Activated naive CD8-positive, alpha-beta T cell treated with anti-CD3 and anti-CD28 coated beads for 36 hours (primary cell): ENCODE results near the gene TMEM108. TPM values are rescaled to one million over a fixed set of nuclear protein-coding genes. Genes with fewer than 3 reads are reported as not detected.

ENCODE experiments used
- DNase-seq: peaks from one replicate; pipeline ENCODE4 v3.0.0; 2021
- H3K27ac Mint-ChIP-seq: one replicate; pipeline ENCODE4 v1.8.0; 2022; ENCODE audit warnings: mild to moderate bottlenecking, moderate library complexity, mixed read lengths
- H3K27me3 Mint-ChIP-seq: one replicate; pipeline ENCODE4 v1.8.0; 2022; ENCODE audit warnings: mild to moderate bottlenecking, mixed read lengths
- H3K36me3 Mint-ChIP-seq: one replicate; pipeline ENCODE4 v1.8.0; 2021; ENCODE audit warnings: mild to moderate bottlenecking, mixed read lengths
- H3K4me1 Mint-ChIP-seq: one replicate; pipeline ENCODE4 v1.8.0; 2021; ENCODE audit warnings: mixed read lengths
- H3K4me3 Mint-ChIP-seq: one replicate; pipeline ENCODE4 v1.8.0; 2022; ENCODE audit warnings: mild to moderate bottlenecking, moderate library complexity, mixed read lengths
- H3K9me3 Mint-ChIP-seq: one replicate; pipeline ENCODE4 v1.8.0; 2022; ENCODE audit warnings: mixed read lengths
- total RNA-seq, 2 experiments: library from RNA; stranded (reverse); gene quantifications; one replicate each; pipeline ENCODE4 v1.2.3, GENCODE V29; 2021

TMEM108 gene
- total RNA-seq, 2 experiments from 2014 or later: not detected

- H3K4me1 Mint-ChIP-seq: no peaks in the 10 kb centered on the region
- no peak overlapping the region for H3K27ac Mint-ChIP-seq
- no peak overlapping the region for H3K4me3 Mint-ChIP-seq
- H3K27me3 Mint-ChIP-seq: peaks cover 12% of the 10 kb centered on the region
- DNase-seq: no peak
- no peaks in the 10 kb centered on the region for H3K9me3 Mint-ChIP-seq
- no peaks in the 10 kb centered on the region for H3K36me3 Mint-ChIP-seq
Observed at GRCh38 chr3:133238015-133238414, 199.8 kb downstream of the TMEM108 start.

GRCh38 chr3:133246119-133246518 is 207.9 kb downstream of the TMEM108 start:
- no peaks in the 10 kb centered on the region for H3K36me3 Mint-ChIP-seq
- H3K27me3 Mint-ChIP-seq: peaks cover 3% of the 10 kb centered on the region
- H3K9me3 Mint-ChIP-seq: no peaks in the 10 kb centered on the region
- no peaks in the 10 kb centered on the region for H3K4me1 Mint-ChIP-seq
- DNase-seq: no peak
- H3K4me3 Mint-ChIP-seq: no peak overlapping the region
- no peak overlapping the region for H3K27ac Mint-ChIP-seq

GRCh38 chr3:133246773-133247172 is 208.6 kb downstream of the TMEM108 start:
- Mint-ChIP-seq H3K27me3 (no peaks in the 10 kb centered on the region), H3K4me1 (no peaks in the 10 kb centered on the region), H3K36me3 (no peaks in the 10 kb centered on the region), H3K27ac (no peak overlapping the region), H3K9me3 (no peaks in the 10 kb centered on the region), H3K4me3 (no peak overlapping the region)
- DNase-seq: no peak

- Mint-ChIP-seq H3K36me3 (no peaks in the 10 kb centered on the region), H3K4me3 (no peak overlapping the region), H3K9me3 (no peaks in the 10 kb centered on the region), H3K27me3 (no peaks in the 10 kb centered on the region), H3K27ac (no peak overlapping the region), H3K4me1 (no peaks in the 10 kb centered on the region)
- DNase-seq: no peak
Observed at GRCh38 chr3:133248389-133248788, 210.2 kb downstream of the TMEM108 start.

GRCh38 chr3:133249490-133249889 is 211.3 kb downstream of the TMEM108 start:
- H3K9me3 Mint-ChIP-seq: no peaks in the 10 kb centered on the region

GRCh38 chr3:133254151-133254550 is 216.0 kb downstream of the TMEM108 start:
- Mint-ChIP-seq H3K27me3 (peaks cover 7% of the 10 kb centered on the region), H3K27ac (no peak overlapping the region), H3K36me3 (no peaks in the 10 kb centered on the region), H3K4me3 (no peak overlapping the region), H3K4me1 (peaks cover 5% of the 10 kb centered on the region), H3K9me3 (no peaks in the 10 kb centered on the region)
- DNase-seq: no peak

More at GRCh38 chr3:133249490-133249889, 211.3 kb downstream of the TMEM108 start:
- Mint-ChIP-seq H3K36me3 (no peaks in the 10 kb centered on the region), H3K4me1 (no peaks in the 10 kb centered on the region), H3K27ac (no peak overlapping the region), H3K4me3 (no peak overlapping the region), H3K27me3 (no peaks in the 10 kb centered on the region)
- DNase-seq: no peak

- Mint-ChIP-seq H3K27me3 (peaks cover 7% of the 10 kb centered on the region), H3K4me1 (peaks cover 5% of the 10 kb centered on the region), H3K4me3 (no peak overlapping the region), H3K27ac (no peak overlapping the region), H3K9me3 (no peaks in the 10 kb centered on the region), H3K36me3 (no peaks in the 10 kb centered on the region)
- no peak for DNase-seq
Observed at GRCh38 chr3:133254716-133255115, 216.5 kb downstream of the TMEM108 start.

GRCh38 chr3:133256787-133257483 is 218.7 kb downstream of the TMEM108 start:
- H3K27ac Mint-ChIP-seq: no peak overlapping the region
- DNase-seq: no peak
- H3K4me3 Mint-ChIP-seq: no peak overlapping the region
- H3K9me3 Mint-ChIP-seq: no peaks in the 10 kb centered on the region
- peaks cover 7% of the 10 kb centered on the region for H3K27me3 Mint-ChIP-seq
- peaks cover 5% of the 10 kb centered on the region for H3K4me1 Mint-ChIP-seq
- H3K36me3 Mint-ChIP-seq: no peaks in the 10 kb centered on the region

- no peaks in the 10 kb centered on the region for H3K36me3 Mint-ChIP-seq
- no peak overlapping the region for H3K4me3 Mint-ChIP-seq
- peaks cover 5% of the 10 kb centered on the region for H3K4me1 Mint-ChIP-seq
- DNase-seq: no peak
- no peaks in the 10 kb centered on the region for H3K9me3 Mint-ChIP-seq
- no peak overlapping the region for H3K27ac Mint-ChIP-seq
- peaks cover 8% of the 10 kb centered on the region for H3K27me3 Mint-ChIP-seq
Observed at GRCh38 chr3:133258358-133258757, 220.2 kb downstream of the TMEM108 start.

- Mint-ChIP-seq H3K27ac (no peak overlapping the region), H3K27me3 (peaks cover 13% of the 10 kb centered on the region), H3K36me3 (no peaks in the 10 kb centered on the region), H3K4me1 (peaks cover 5% of the 10 kb centered on the region), H3K4me3 (no peak overlapping the region), H3K9me3 (no peaks in the 10 kb centered on the region)
- DNase-seq: no peak
Observed at GRCh38 chr3:133259767-133260166, 221.6 kb downstream of the TMEM108 start.

- no peak overlapping the region for H3K27ac Mint-ChIP-seq
- no peak overlapping the region for H3K4me3 Mint-ChIP-seq
- peaks cover 11% of the 10 kb centered on the region for H3K27me3 Mint-ChIP-seq
- no peaks in the 10 kb centered on the region for H3K36me3 Mint-ChIP-seq
- H3K9me3 Mint-ChIP-seq: no peaks in the 10 kb centered on the region
- no peaks in the 10 kb centered on the region for H3K4me1 Mint-ChIP-seq
- no peak for DNase-seq
Observed at GRCh38 chr3:133262333-133262732, 224.1 kb downstream of the TMEM108 start.

GRCh38 chr3:133264920-133265319 is 226.7 kb downstream of the TMEM108 start:
- no peaks in the 10 kb centered on the region for H3K9me3 Mint-ChIP-seq
- no peaks in the 10 kb centered on the region for H3K4me1 Mint-ChIP-seq
- H3K4me3 Mint-ChIP-seq: no peak overlapping the region
- H3K27me3 Mint-ChIP-seq: peaks cover 11% of the 10 kb centered on the region
- H3K36me3 Mint-ChIP-seq: no peaks in the 10 kb centered on the region
- H3K27ac Mint-ChIP-seq: no peak overlapping the region
- DNase-seq: no peak

GRCh38 chr3:133268726-133269134 is 230.5 kb downstream of the TMEM108 start:
- DNase-seq: no peak
- H3K4me1 Mint-ChIP-seq: no peaks in the 10 kb centered on the region
- H3K36me3 Mint-ChIP-seq: no peaks in the 10 kb centered on the region
- no peak overlapping the region for H3K27ac Mint-ChIP-seq
- H3K9me3 Mint-ChIP-seq: no peaks in the 10 kb centered on the region
- H3K4me3 Mint-ChIP-seq: no peak overlapping the region
- peaks cover 15% of the 10 kb centered on the region for H3K27me3 Mint-ChIP-seq

- Mint-ChIP-seq H3K36me3 (no peaks in the 10 kb centered on the region), H3K4me3 (no peak overlapping the region), H3K4me1 (no peaks in the 10 kb centered on the region), H3K27ac (no peak overlapping the region), H3K9me3 (no peaks in the 10 kb centered on the region), H3K27me3 (peaks cover 17% of the 10 kb centered on the region)
- DNase-seq: no peak
Observed at GRCh38 chr3:133269393-133269792, 231.2 kb downstream of the TMEM108 start.

GRCh38 chr3:133270631-133271030 is 232.4 kb downstream of the TMEM108 start:
- H3K36me3 Mint-ChIP-seq: no peaks in the 10 kb centered on the region
- H3K9me3 Mint-ChIP-seq: no peaks in the 10 kb centered on the region
- no peak for DNase-seq
- no peaks in the 10 kb centered on the region for H3K4me1 Mint-ChIP-seq
- H3K27ac Mint-ChIP-seq: no peak overlapping the region
- H3K27me3 Mint-ChIP-seq: peaks cover 22% of the 10 kb centered on the region
- H3K4me3 Mint-ChIP-seq: no peak overlapping the region

GRCh38 chr3:133271042-133271441 is 232.9 kb downstream of the TMEM108 start:
- H3K4me3 Mint-ChIP-seq: no peak overlapping the region
- no peaks in the 10 kb centered on the region for H3K9me3 Mint-ChIP-seq
- H3K36me3 Mint-ChIP-seq: no peaks in the 10 kb centered on the region
- H3K27me3 Mint-ChIP-seq: peaks cover 24% of the 10 kb centered on the region
- H3K4me1 Mint-ChIP-seq: no peaks in the 10 kb centered on the region
- no peak overlapping the region for H3K27ac Mint-ChIP-seq
- no peak for DNase-seq
